GM18498 (cell line): ENCODE data around the gene ATP5PD.
"Not testable (repeated sequence)": the region's sequence is repeated elsewhere in the genome, so short reads cannot be mapped to it uniquely, and the experiment has no call there.

Source experiments
- ATAC-seq: cut with Tn5 transposase; IDR thresholded peaks from one replicate; pipeline ENCODE4 v1.9.1; 2021; ENCODE audit warnings: mild to moderate bottlenecking, moderate library complexity; ENCODE audit not compliant: unreplicated experiment

Gene ATP5PD

DNA sequence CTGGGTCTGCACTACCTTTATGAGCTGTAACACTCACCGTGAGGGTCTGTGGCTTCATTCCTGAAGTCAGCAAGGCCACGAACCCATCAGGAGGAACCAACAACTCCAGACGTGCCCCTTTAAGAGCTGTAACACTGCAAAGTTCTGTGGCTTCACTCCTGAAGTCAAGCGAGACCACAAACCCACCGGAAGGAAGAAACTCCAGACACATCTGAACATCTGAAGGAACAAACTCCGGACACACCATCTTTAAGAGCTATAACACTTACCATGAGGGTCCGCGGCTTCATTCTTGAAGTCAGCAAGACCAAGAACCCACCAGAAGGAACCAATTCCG lies 21.4 kb downstream of the ATP5PD start:
- ATAC-seq = not testable (repeated sequence)

DNA sequence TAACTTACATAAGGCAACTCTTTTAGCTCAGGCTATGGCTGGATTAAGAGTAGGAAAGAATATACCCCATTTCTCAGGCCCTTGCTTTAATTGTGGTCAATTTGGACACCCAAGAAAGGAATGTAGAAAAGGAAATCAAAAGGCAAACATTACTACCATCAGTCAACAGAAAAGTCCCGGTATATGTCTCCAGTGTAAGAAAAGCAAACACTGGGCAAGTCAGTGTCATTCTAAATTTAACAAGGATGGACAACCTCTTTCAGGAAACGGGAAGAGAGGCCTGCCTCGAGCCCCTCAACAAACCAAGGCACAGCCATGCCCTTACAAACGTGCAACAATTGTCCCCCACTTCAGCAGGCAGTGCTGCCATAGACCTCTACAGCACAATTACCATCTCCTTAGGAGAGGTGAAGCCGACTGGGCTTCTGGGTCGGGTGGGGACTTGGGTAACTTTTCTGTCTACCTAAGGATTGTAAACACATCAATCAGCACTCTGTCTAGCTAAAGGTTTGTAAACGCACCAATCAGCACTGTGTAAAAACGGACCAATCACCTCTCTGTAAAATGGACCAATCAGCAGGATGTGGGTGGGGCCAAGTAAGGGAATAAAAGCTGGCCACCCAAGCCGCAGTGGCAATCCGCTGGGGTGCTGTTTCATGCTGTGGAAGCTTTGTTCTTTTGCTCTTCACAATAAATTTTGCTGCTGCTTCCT lies 21.9 kb downstream of the ATP5PD start:
- ATAC-seq = no peak

DNA sequence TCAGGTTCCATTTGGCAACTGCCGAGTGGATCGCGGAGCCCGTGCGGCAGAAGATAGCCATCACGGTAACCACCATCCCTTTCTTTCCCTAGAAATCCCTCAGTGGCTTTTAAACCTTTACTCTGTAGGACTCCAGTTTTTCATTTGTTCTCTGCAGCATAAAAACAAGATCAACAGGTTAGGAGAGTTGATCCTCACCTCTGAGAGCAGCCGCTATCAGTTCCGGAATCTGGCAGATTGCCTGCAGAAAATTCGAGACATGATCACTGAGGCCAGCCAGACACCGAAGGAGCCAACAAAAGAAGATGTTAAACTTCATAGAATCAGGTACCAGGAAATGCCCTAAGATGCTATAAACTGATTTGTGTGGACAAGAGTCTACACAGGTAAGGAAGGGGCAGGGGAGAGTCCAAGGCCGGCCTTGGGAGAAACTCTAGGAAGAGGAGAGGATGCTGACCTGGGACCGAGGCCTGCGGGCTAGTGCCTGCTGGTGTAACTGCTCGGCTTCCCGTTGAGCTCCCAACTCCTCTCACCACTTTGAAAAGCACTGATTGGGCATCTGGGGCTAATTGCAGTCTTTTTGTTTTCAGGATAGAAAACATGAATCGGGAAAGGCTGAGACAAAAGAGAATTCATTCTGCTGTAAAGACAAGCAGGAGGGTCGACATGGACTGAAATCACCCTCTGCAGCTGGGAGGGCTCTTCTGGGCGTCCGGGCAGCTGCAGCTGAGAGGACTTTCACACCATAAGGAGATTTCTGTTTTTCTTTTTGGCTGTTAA lies 26.2 kb downstream of the ATP5PD start:
- ATAC-seq = no peak

DNA sequence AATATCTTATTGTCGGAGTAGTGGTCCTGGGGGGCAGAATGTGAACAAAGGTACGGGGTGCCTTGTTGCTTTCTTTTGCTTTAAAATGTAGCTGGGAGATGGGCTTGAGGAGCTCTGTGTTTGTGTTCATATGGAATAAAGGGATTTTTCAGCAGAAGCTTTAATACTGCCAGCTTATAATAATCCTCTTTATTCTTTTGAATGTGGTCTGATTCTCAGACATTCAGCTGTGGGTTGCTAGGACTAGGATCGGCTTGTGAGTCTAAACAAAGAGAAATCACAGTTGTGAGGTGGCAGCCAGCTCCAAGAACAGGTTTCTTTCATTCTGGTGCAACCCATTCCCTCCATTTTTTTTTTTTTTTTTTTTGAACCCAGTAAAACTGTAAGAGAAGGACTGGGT lies 27.1 kb downstream of the ATP5PD start:
- ATAC-seq = no peak

DNA sequence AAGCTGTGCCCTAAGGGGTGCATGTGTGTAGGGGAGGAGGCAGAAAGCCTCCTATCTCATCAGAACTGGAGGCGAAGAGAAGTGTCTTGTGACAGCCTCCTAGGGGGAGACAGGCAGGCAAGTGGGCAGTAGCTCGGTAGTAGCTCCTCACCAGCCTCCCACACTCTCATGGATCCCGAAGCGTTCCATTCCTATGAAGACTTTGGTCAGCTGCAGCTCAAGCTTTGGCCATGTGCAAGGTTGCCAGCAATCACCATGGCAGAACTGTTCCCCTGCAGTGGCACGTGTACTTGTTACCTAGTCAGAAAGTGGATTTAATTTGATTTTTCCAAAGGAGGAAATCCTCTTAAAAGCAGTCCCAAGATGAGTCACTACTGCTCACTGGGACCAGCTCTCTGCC lies 27.6 kb downstream of the ATP5PD start:
- ATAC-seq = no peak

DNA sequence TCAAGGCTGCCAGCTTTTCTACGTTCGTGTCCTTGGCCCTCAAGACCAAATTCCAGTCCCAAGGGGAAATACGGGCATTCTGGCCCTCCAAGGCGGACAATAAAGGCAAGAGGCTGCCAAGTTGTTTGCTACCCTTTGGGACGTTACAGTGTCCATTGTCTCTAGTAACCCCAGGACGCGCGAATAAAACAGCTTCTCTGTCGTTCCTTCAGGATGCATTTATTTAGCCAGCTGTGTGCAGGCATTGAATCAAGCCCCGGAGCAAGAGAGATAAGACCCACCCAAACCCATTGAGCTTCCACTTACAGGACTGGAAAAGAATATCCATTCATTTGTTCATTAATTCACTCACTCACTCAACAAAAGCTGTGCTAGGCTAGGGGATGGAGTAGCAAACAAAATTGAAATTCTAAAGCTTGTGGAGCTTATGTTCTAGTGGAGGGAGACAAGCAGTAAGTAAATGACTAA lies 33.6 kb downstream of the ATP5PD start:
- ATAC-seq = no peak

DNA sequence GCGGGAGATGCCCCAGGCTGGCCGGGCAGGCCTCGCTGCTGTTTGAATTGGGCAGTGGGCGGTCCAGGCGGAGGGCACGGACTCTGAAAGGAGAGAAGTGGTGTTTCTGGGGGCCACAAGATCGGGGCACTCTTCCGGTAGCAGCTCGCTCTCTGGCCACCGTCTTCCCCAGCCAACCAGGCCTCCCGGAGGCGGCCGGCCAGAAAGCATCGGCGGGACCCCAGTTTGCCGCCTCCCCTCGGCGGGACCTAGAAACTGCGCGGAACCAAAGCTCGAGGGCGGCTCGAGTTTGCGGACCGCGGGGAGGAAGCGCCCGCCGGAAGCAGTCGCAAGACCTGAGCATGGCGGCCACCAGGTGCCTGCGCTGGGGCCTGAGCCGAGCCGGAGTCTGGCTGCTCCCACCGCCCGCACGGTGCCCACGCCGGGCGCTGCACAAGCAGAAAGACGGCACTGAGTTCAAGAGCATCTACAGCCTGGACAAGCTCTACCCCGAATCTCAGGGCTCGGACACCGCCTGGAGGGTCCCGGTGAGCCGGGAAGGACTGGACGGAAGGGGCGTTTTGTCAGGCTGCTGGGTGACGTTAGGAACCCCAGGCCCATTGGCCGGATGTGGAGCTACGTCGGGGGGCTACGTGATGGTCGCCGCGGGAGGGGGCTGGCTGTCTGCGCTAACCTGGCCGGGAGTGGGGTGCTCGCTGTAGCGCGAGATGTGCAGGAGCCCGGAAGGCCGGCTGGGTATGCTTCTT lies 34.2 kb downstream of the ATP5PD start, which contains the start of gene MRPL58:
TSS of gene MRPL58 (plus strand) at position 325 of the 746 bp plus-strand sequence. CDS start at position 342, 17 bp downstream.
- ATAC-seq = peak; percentile 95

DNA sequence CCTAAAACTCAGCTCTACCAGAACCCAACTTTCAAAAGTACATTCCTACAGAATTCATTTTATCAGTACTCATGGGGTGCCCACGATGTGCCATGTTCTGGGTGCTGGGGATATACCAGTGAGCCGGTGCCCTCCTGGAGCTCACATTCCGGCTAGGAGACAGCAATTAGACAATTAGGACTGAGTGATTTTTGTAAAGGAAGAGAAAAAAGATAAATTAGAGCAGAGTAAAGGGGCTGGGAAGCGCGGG lies 34.7 kb downstream of the ATP5PD start:
- ATAC-seq = no peak

DNA sequence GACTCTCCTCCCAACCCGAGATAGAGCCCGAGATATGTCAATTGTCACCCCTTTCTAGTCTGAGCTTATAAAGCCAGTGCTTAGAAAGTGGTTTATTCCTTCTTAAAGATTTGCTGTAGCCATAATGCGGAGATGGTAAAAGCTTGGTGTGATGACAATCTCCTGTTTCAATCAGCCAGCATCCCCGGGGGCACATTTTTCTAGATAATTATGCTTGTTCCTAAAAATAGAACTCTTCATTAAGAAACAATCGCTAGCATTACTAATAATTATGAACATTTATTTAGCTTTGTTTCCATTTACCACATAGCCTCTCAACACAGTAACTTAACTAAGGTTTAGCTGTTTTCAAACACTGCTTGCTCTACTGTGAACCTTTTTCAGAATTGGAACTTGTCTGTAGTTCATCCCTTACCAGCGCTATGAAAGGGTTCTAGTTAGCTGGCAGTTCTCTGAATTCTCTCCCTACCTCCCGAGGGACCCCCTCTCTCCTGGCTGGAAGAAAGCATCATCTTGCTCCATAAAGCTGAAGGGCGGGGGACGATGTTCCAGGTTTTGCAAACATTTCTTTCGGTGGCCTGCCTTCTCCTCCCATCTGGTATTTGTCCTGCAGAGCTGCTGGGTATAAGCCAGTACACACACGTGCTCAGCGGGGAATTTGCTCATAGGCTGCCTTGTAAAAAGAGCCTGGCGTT lies 35.2 kb downstream of the ATP5PD start:
- no peak for ATAC-seq

DNA sequence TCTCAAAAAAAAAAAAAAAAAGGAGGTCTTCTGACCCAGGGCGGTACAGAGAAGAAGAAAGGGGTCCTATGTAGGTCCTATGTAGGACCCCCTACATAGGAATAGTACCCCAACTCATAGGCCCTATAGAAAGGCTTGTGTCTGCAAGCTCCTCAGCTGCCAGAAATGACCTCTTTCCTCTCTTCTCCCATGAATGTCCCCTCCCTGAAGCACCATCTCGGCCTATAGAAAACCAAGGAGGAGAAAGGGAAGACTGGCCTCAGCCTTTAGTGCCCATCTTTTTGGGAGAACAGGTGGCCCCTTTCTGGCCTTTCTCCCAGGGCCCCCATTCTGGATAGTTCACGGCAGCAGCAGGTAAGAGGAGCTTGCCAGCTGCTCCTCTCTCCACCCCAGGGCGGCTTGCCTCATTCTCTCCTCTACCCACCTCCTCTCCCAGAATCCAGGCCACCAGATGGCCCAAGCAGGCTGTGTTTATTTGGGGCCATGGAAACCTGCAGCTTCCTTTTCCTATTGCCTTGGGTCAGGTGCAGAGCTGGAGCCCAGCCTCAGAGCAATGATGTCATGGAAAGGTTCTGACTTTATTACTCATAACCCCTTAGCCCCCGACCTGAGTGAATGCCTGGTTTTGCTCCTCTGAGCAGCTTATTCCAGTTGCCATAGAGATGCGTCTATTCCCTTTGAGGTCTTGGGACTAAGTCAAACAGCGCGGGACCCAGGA lies 35.9 kb downstream of the ATP5PD start:
- no peak for ATAC-seq

DNA sequence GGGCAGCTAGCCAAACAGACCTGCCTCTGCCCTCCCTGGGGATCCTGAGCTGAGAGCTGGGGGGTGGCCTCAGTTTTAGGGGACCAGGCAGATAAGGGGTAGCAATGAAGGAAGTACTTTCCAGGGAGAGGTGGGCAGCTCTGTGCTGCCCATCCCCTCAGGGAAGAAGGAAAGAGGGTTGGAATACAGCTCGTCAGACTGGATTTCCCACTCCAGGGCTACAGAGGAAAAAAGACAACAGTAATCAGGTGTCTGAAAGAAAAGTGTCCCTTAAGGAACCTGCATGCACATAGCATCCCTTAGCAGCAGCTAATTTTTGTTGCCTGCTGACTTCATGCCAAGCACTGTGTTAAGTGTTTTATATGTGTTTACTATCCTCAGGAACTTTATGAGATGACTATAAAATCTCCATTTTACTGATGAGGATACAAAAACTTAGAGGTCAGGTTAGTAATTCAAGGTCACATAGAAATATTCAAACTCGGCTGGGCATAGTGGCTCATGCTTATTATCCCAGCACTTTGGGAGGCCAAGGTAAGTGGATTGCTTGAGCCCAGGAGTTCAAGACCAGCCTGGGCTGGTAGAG lies 37.5 kb downstream of the ATP5PD start:
- no peak for ATAC-seq

DNA sequence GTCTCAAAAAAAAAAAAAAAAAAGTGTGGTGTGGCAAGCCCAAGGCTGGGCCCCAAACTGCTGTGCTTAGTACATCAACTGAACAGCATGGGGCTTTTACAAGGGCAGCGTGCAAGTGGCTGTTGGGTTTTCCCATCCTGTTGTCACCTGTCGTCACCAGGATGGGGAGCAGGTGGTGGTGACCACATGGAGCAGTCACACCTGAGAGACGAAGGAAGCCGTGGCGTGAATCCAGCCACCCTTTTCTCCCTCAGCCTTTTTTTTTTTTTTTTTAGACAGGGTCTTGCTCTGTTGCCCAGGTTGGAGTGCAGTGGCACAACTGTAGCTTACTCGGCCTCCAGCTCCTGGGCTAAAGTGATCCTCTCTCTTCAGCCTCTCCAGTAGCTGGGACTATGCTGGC lies 38.4 kb downstream of the ATP5PD start:
- ATAC-seq = no peak

DNA sequence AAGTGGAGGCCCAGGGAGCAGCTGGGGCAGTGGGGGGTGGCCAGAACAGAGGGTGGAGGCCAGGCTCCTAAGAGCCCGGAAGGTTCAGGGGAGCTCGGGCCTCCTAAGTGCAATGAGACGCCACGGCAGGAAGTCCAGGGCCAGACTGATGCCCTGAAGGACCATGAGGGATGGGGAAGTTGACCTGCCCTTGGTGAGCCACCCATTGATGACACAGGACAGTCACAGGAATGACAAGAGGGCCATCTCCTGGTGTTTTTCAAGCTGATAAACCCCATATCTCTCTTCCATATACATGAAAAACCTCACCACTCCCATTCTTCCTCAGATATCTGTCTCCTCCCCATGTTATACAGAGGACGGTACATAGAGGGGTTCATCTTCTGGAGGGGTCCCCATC lies 40.1 kb downstream of the ATP5PD start:
- no peak for ATAC-seq

DNA sequence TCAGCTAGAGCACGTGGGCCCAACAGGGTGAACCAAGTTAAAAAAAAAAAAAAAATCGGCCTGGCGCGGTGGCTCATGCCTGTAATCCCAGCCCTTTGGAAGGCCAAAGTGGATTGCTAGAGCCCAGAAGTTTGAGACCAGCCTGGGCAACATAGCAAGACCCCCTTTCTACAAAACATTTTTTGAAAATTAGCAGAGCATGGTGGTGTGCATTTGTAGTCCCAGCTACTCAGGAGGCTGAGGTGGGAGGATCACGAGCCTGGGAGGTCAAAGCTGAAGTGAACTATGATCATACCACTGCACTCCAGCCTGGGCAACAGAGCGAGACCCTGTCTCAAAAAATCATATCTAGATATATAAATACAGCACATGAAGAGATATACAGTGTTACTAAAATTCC lies 40.7 kb downstream of the ATP5PD start:
- not testable (repeated sequence) for ATAC-seq

DNA sequence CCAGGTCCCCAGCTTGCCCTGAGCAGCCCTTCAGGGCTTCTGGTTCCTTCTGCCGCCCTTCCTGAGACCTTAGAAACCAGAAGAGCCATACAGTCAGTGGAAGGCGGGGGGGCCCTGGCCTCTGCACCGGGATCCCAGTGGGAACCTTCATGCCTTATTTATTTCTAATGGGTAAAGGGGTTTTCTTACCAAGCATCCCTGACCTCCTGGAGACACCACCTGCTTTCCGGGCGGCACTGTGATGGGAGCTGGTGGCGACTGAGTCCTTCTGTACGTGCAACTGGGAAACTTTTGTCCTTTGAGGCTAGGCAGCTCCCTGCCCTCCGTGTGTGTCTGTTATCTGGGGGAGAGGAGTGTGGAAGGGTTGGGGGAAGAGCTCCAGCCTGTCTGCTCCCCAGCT lies 41.5 kb downstream of the ATP5PD start:
- ATAC-seq = no peak

DNA sequence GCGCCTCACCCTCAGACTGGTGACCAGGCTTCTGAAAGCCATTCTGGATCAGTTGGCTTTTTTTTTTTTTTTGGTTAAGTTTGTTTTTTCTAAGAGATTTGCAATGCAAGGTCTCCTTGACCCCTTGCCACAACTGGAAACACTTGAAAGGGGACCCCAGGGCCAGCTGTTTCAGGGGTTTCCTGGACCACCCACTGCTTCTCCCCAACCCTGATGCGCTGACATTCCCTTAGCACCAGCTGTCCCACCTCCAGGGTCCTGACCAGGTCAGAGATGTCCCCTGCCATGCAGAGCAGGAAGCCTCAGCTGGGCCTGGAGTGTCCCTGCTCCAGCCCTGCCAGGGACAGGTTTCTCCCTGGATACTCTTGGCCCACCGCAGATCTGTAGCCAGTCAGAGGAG lies 42.4 kb downstream of the ATP5PD start:
- no peak for ATAC-seq

DNA sequence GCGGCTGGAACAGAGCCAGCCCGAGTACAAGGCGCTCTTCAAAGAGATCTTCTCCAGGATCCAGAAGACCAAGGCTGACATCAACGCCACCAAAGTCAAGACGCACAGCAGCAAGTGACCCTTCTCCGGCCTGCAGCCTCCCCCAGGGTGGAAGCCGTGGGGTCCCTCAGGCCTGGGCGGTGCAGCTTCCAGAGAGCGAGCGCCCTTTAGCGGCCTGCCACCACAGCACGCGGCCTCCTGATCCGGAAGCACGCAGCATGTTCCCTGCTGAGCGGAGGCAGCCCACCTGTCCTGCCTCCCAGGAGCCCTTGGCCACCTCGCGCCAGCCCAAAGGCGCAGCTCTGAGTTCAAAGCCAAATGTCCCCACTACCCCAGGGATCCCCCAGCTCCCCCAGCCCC lies 42.8 kb downstream of the ATP5PD start:
- no peak for ATAC-seq

DNA sequence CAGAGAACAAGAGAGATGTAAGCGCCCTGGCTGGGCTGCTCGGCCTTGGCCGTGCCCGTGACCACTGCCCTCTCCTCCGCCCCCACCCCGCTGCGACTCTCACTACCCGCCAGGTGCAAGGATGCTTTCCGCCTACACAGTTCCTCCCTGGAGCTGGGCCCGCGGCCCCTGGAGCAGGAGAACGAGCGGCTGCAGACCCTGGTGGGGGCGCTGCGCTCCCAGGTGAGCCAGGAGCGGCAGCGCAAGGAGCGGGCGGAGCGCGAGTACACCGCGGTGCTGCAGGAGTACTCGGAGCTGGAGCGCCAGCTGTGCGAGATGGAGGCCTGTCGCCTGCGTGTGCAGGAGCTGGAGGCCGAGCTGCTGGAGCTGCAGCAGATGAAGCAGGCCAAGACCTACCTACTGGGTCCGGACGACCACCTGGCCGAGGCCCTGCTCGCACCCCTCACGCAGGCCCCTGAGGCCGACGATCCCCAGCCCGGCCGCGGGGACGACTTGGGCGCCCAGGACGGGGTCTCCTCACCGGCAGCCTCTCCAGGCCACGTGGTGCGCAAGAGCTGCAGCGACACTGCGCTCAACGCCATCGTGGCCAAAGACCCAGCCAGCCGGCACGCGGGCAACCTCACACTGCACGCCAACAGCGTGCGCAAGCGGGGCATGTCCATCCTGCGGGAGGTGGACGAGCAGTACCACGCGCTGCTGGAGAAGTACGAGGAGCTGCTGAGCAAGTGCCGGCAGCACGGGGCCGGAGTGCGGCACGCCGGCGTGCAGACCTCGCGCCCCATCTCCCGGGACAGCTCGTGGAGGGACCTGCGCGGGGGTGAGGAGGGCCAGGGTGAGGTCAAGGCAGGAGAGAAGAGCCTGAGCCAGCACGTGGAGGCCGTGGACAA lies 43.5 kb downstream of the ATP5PD start:
- ATAC-seq = no peak
